Lower leg skin (tissue), 4 donors: ENCODE measurements around the gene EFCAB5. TPM values are rescaled to one million over a fixed set of nuclear protein-coding genes. Genes with fewer than 3 reads are reported as not detected.

Source experiments
- DNase-seq, 2 donors: peaks; one replicate each; pipeline ENCODE4 v3.0.0-alpha.2; 2019; ENCODE audit warnings: low spot score in 2 of 2
- H3K4me3 ChIP-seq: fragments of 200-600 bp; sonication (generic); 2 replicates; pipeline ENCODE4 v1.5.1; 2017; ENCODE audit warnings: mild to moderate bottlenecking, low read depth; ENCODE audit not compliant: poor library complexity, severe bottlenecking
- POLR2A ChIP-seq, 2 donors: fragments of 450-650 bp; IDR thresholded peaks; one replicate each; pipeline ENCODE4 v1.6.1; 2016 to 2017; ENCODE audit warnings: antibody characterized with exemption in 2 of 2, mild to moderate bottlenecking in 1 of 2, moderate library complexity in 1 of 2
- WGBS, 2 donors: methylation state at CpG; one replicate each; pipeline ENCODE4 v1.1.5; 2018; 5-methylcytosine and 5-hydroxymethylcytosine counted together
- intact Hi-C: fragments of 100-400 bp; cut with DNase I; formaldehyde crosslinking; loops from one replicate; pipeline ENCODE4 v1.15.0; 2023; ENCODE audit warnings: low total_unique reads
- total RNA-seq, 4 donors: library from RNA; depleted of rRNA; stranded (reverse); fragments of >200 nt; gene quantifications; one replicate each; pipeline ENCODE4 v1.1.0, GENCODE V29; 2016
- TF ChIP-seq, protein P1 (sequence below), 3 donors: fragments of 450-650 bp; IDR thresholded peaks; one replicate each; pipeline ENCODE4 v1.5.1; 2016; ENCODE audit warnings: antibody characterized with exemption in 3 of 3, mild to moderate bottlenecking in 3 of 3, moderate library complexity in 2 of 3

Gene EFCAB5
- total RNA-seq, 4 donors from 2014 or later = 0.46 to 1.0 (median 0.68) TPM

DNA sequence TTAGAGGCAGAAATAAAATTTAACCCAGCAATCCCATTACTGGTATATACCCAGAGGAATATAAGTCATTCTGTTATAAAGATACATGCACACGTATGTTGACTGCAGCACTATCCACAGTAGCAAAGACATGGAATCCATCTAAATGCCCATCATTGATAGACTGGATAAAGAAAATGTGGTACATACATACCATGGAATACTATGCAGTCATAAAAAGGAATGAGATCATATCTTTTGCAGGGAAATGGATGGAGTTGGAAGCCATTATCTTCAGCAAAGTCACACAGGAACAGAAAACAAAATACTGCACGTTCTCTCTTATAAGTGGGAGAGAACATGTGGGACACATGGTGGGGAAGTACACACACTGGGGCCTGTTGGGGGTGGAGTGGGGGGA, 34.5 kb upstream of the EFCAB5 start:
- TF ChIP-seq, protein P1, sequence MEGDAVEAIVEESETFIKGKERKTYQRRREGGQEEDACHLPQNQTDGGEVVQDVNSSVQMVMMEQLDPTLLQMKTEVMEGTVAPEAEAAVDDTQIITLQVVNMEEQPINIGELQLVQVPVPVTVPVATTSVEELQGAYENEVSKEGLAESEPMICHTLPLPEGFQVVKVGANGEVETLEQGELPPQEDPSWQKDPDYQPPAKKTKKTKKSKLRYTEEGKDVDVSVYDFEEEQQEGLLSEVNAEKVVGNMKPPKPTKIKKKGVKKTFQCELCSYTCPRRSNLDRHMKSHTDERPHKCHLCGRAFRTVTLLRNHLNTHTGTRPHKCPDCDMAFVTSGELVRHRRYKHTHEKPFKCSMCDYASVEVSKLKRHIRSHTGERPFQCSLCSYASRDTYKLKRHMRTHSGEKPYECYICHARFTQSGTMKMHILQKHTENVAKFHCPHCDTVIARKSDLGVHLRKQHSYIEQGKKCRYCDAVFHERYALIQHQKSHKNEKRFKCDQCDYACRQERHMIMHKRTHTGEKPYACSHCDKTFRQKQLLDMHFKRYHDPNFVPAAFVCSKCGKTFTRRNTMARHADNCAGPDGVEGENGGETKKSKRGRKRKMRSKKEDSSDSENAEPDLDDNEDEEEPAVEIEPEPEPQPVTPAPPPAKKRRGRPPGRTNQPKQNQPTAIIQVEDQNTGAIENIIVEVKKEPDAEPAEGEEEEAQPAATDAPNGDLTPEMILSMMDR (IDR thresholded peaks at IDR 0.05) = no peak
- TF ChIP-seq POLR2A (IDR thresholded peaks at IDR 0.05) = no peak
- WGBS, 2 donors = 91 to 95% methylated on average over 2 of the region's 2 CpGs
- intact Hi-C loops = no loop called here
- no peak overlapping the region for H3K4me3 ChIP-seq
- no peak for DNase-seq

DNA sequence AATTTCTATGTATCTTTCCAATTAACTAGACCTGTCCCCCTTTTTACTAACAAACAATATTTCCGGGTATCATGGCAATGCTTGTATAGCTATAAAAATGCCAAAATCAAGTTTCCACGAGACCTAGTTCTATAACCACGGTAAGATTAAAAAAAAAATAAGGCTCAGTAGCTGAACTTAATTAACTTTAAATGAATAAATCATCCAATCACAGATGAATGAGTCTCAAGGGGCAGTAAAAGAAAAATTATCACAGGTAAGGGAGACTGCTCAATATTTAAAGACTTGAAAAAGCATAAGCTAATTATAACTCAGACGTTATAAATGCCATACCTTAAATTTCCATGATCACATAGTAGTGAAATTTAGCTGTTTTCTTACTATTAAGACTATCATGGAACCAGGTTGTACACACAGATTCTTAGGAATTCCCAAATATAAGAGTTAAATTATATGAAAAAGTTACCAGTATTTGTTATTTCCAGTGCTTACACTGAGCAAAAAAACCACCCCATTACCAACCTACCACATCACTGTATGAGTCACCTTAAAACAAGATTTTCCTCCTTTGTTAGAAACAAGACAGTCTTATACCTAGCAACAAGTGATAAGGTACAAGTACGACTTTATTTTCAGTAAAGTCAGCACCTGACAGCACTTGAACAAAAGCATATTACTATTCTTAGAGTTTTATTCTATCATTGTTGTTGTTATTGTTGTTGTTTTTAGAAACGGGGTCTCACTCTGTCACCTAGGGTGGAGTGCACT, 32.0 kb upstream of the EFCAB5 start:
- intact Hi-C loops = no loop called here
- H3K4me3 ChIP-seq = no peak overlapping the region
- no peak for DNase-seq
- no peak for TF ChIP-seq POLR2A (IDR thresholded peaks at IDR 0.05)
- TF ChIP-seq, protein P1 (IDR thresholded peaks at IDR 0.05) = no peak
- 81% methylated on average over 6 of the region's 6 CpGs for WGBS, 2 donors

GRCh38 chr17:29911641-29912177, 29.7 kb upstream of the EFCAB5 start:
- intact Hi-C loops = no loop called here
- no peak overlapping the region for H3K4me3 ChIP-seq
- DNase-seq = no peak
- TF ChIP-seq, protein P1 (IDR thresholded peaks at IDR 0.05) = no peak
- TF ChIP-seq POLR2A (IDR thresholded peaks at IDR 0.05) = no peak

- intact Hi-C loops = no loop called here
- TF ChIP-seq, protein P1 (IDR thresholded peaks at IDR 0.05) = no peak
- no peak for TF ChIP-seq POLR2A (IDR thresholded peaks at IDR 0.05)
- WGBS, 2 donors = 73 to 78% methylated on average over 2 of the region's 2 CpGs
- DNase-seq = no peak
- H3K4me3 ChIP-seq = no peak overlapping the region
Observed at GRCh38 chr17:29914819-29915537, 26.5 kb upstream of the EFCAB5 start.

DNA sequence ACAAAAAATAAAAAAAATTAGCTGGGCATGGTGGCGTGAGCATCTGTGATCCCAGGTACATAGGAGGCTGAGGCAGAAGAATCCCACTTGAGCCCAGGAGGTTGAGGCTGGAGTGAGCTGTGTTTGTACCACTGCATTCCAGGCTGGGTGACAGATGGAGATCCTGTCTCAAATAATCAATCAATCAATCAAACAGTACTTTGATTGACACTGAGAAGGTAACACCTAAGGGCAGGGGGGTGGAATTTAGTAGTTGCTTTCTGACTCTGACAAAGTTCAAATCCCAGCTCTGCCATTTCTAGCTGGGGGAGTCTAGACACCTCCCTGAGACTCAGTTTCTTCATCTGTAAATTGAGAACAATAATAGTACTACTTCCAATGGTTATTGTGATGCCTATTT, 23.4 kb upstream of the EFCAB5 start:
- DNase-seq = no peak
- no peak overlapping the region for H3K4me3 ChIP-seq
- no peak for TF ChIP-seq POLR2A (IDR thresholded peaks at IDR 0.05)
- TF ChIP-seq, protein P1 (IDR thresholded peaks at IDR 0.05) = no peak
- 100% methylated on average over 1 of the region's 1 CpG for WGBS, 2 donors
- intact Hi-C loops = no loop called here
